ENCODE data around the gene GABRB3. TPM values are rescaled to one million over a fixed set of nuclear protein-coding genes. Genes with fewer than 3 reads are reported as not detected.

Gene GABRB3
- total and polyA plus RNA-seq, 2 donors (not counting 1 experiment from before 2014, with no cell fraction given), result 0.07 TPM; not detected in 1

DNA sequence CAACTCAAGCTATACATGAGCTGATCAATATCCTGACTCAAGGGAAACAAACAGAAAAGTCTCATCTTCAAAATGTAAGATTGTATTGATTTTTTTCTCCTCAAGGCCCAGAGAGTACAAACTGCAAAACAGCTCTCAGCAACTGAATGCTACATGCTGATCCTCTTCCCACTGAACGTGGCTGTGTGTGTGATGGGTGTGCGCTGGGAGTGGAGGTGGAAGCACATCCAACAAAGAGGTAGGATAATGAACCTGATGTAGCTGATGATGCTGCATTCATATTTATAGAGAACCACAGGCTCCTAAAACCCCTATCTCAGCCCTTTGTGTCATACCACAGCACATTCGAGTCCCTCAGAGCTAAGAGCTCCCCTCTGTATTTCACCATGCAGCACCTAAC lies 56.8 kb downstream of the GABRB3 start:
- ChIA-PET POLR2A (no interaction called here), CTCF (no interaction called here)
- H3K9me3 ChIP-seq (ENCODE audit: control extremely low read depth in 1 of 3, control insufficient read depth in 2 of 3, insufficient read depth in 1 of 3, low read length in 2 of 3), result peaks cover 0 to 28% (median 0%) of the 10 kb centered on the region in 3 donors
- no peak overlapping the region for H3K4me3 ChIP-seq (ENCODE audit: control extremely low read depth in 1 of 5, extremely low read depth in 1 of 5, insufficient read depth in 1 of 5, low read depth in 2 of 5, low read length in 4 of 5)
- no peaks in the 10 kb centered on the region for H4K20me1 ChIP-seq (ENCODE audit: control insufficient read depth, insufficient read depth, low read length, poor library complexity, severe bottlenecking)
- H3K4me1 ChIP-seq (ENCODE audit: control insufficient read depth in 2 of 2, insufficient read depth in 2 of 2, low read length in 2 of 2), result no peaks in the 10 kb centered on the region
- intact Hi-C loops (cut with micrococcal nuclease), result no loop called here
- WGBS (ENCODE audit: insufficient coverage), result 67% methylated on average over 1 of the region's 3 CpGs
- H2AFZ ChIP-seq (ENCODE audit: insufficient read depth, low read depth, low read length, poor library complexity, severe bottlenecking), result no peak overlapping the region
- H3K4me2 ChIP-seq (replicated peaks; ENCODE audit: low read depth, low read length, poor library complexity, severe bottlenecking), result no peak overlapping the region
- Mint-ChIP-seq H3K9me3 (ENCODE audit: insufficient read depth) (peaks cover 10% of the 10 kb centered on the region), H3K4me1 (no peaks in the 10 kb centered on the region), H3K27ac (no peak overlapping the region), H3K4me3 (no peak overlapping the region), H3K27me3 (no peaks in the 10 kb centered on the region)
- no peak overlapping the region for H3K9ac ChIP-seq (ENCODE audit: low read length)
- DNase-seq (no peak), ATAC-seq (ENCODE audit: low read depth) (no peak)
- H3K79me2 ChIP-seq (ENCODE audit: control insufficient read depth, insufficient read depth, low read length), result no peaks in the 10 kb centered on the region
- H3K36me3 ChIP-seq (replicated peaks in 1 of 2; ENCODE audit: control extremely low read depth in 1 of 2, control insufficient read depth in 1 of 2, extremely low read depth in 1 of 2, insufficient read depth in 2 of 2, low read length in 1 of 2), result no peaks in the 10 kb centered on the region
- H3K27ac ChIP-seq (ENCODE audit: low read length in 2 of 2), result no peak overlapping the region
- H3K27me3 ChIP-seq (replicated peaks in 1 of 4; ENCODE audit: control extremely low read depth in 1 of 4, control insufficient read depth in 3 of 4, insufficient read depth in 4 of 4, low read length in 3 of 4), result no peaks in the 10 kb centered on the region
- no peak for TF ChIP-seq EZH2 (IDR thresholded peaks at IDR 0.05; ENCODE audit: borderline replicate concordance, insufficient read depth, low read depth, low read length, poor library complexity, severe bottlenecking)
- TF ChIP-seq, protein P1, sequence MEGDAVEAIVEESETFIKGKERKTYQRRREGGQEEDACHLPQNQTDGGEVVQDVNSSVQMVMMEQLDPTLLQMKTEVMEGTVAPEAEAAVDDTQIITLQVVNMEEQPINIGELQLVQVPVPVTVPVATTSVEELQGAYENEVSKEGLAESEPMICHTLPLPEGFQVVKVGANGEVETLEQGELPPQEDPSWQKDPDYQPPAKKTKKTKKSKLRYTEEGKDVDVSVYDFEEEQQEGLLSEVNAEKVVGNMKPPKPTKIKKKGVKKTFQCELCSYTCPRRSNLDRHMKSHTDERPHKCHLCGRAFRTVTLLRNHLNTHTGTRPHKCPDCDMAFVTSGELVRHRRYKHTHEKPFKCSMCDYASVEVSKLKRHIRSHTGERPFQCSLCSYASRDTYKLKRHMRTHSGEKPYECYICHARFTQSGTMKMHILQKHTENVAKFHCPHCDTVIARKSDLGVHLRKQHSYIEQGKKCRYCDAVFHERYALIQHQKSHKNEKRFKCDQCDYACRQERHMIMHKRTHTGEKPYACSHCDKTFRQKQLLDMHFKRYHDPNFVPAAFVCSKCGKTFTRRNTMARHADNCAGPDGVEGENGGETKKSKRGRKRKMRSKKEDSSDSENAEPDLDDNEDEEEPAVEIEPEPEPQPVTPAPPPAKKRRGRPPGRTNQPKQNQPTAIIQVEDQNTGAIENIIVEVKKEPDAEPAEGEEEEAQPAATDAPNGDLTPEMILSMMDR (IDR thresholded peaks at IDR 0.05), result no peak

DNA sequence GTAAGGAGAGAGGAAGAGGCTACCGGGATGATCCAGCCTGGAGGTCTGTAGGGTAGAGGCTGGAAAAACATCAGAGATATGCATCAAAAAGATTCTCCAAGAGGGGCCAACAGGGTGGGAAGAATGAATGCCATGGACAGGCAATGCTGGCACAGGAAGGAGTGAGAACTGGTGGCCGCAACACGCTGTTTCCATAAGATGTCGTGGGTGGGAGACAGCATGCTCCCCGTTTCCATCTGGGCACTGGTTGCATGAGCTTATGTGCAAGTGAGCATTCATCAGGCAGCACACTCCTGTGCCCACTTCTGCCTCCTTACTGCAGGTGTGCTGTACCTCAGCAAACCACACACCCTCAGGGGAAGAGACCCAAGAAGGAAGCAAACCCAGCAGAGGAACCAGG lies 59.4 kb downstream of the GABRB3 start:
- H2AFZ ChIP-seq (ENCODE audit: insufficient read depth, low read depth, low read length, poor library complexity, severe bottlenecking), result no peak overlapping the region
- no peaks in the 10 kb centered on the region for H3K4me1 ChIP-seq (ENCODE audit: control insufficient read depth in 2 of 2, insufficient read depth in 2 of 2, low read length in 2 of 2)
- intact Hi-C loops (cut with micrococcal nuclease), result no loop called here
- no peaks in the 10 kb centered on the region for H3K27me3 ChIP-seq (replicated peaks in 1 of 4; ENCODE audit: control extremely low read depth in 1 of 4, control insufficient read depth in 3 of 4, insufficient read depth in 4 of 4, low read length in 3 of 4)
- H3K27me3 Mint-ChIP-seq, result no peaks in the 10 kb centered on the region
- H3K27ac ChIP-seq (ENCODE audit: low read length in 2 of 2), result no peak overlapping the region
- POLR2A ChIA-PET, result no interaction called here
- ATAC-seq (ENCODE audit: low read depth) (no peak), DNase-seq (no peak)
- no peaks in the 10 kb centered on the region for H3K79me2 ChIP-seq (ENCODE audit: control insufficient read depth, insufficient read depth, low read length)
- peaks cover 0 to 22% (median 0%) of the 10 kb centered on the region in 3 donors for H3K9me3 ChIP-seq (ENCODE audit: control extremely low read depth in 1 of 3, control insufficient read depth in 2 of 3, insufficient read depth in 1 of 3, low read length in 2 of 3)
- TF ChIP-seq, protein P1 (IDR thresholded peaks at IDR 0.05), result no peak
- TF ChIP-seq EZH2 (IDR thresholded peaks at IDR 0.05; ENCODE audit: borderline replicate concordance, insufficient read depth, low read depth, low read length, poor library complexity, severe bottlenecking), result no peak
- H3K27ac Mint-ChIP-seq, result no peak overlapping the region
- no peaks in the 10 kb centered on the region for H4K20me1 ChIP-seq (ENCODE audit: control insufficient read depth, insufficient read depth, low read length, poor library complexity, severe bottlenecking)
- H3K4me3 ChIP-seq (ENCODE audit: control extremely low read depth in 1 of 5, extremely low read depth in 1 of 5, insufficient read depth in 1 of 5, low read depth in 2 of 5, low read length in 4 of 5), result no peak overlapping the region
- 97% methylated on average over 5 of the region's 5 CpGs for whole genome bisulfite sequencing (ENCODE audit: insufficient coverage)
- H3K4me3 Mint-ChIP-seq, result no peak overlapping the region
- CTCF ChIA-PET, result no interaction called here
- H3K36me3 ChIP-seq (replicated peaks in 1 of 2; ENCODE audit: control extremely low read depth in 1 of 2, control insufficient read depth in 1 of 2, extremely low read depth in 1 of 2, insufficient read depth in 2 of 2, low read length in 1 of 2), result no peaks in the 10 kb centered on the region
- H3K9me3 Mint-ChIP-seq (ENCODE audit: insufficient read depth), result peaks cover 16% of the 10 kb centered on the region
- H3K9ac ChIP-seq (ENCODE audit: low read length), result no peak overlapping the region
- no peaks in the 10 kb centered on the region for H3K4me1 Mint-ChIP-seq
- H3K4me2 ChIP-seq (replicated peaks; ENCODE audit: low read depth, low read length, poor library complexity, severe bottlenecking), result no peak overlapping the region

Measured in B cell (primary cell).